HG02759 (cell line): Measurements from ENCODE around the gene WDR55.
"Not testable (repeated sequence)": the region's sequence is repeated elsewhere in the genome, so short reads cannot be mapped to it uniquely, and the experiment has no call there.

ENCODE experiments used
- ATAC-seq: cut with Tn5 transposase; IDR thresholded peaks from one replicate; pipeline ENCODE4 v1.9.1; 2021; ENCODE audit warnings: mild to moderate bottlenecking, moderate library complexity; ENCODE audit not compliant: unreplicated experiment

WDR55 gene

DNA sequence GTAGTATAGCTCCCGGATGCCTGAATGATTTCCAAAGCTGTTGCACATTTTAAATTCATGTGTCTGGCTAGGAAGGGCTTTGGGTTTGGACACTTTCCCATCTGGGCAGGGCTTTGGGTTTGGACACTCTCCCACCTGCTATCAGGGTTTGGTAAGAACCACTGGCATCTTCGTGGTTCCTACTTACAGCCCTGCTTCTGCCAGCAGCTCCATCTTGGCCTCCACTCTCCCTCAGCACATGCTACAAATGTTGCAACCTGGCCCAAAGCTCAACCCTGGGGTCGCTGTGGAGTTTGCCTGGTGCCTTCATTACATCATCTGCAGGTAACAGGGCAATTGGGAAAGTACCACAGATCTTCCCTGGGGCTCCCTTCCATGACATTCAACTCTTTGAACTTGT lies 22.0 kb upstream of the WDR55 start:
- no peak for ATAC-seq

- ATAC-seq, result no peak
Observed at GRCh38 chr5:140647042-140647419, 17.7 kb upstream of the WDR55 start.

- ATAC-seq, result no peak
Observed at GRCh38 chr5:140658870-140659269, 5.8 kb upstream of the WDR55 start.

- not testable (repeated sequence) for ATAC-seq
Observed at GRCh38 chr5:140660371-140660770, 4.3 kb upstream of the WDR55 start.

GRCh38 chr5:140664030-140664358 lies 710 bp upstream of the WDR55 start:
- ATAC-seq, result no peak

GRCh38 chr5:140671035-140671434 lies 6.3 kb downstream of the WDR55 start:
- not testable (repeated sequence) for ATAC-seq

GRCh38 chr5:140671472-140672125 lies 6.9 kb downstream of the WDR55 start:
- ATAC-seq, result no peak

GRCh38 chr5:140672455-140673186 lies 7.9 kb downstream of the WDR55 start:
- ATAC-seq, result no peak

- ATAC-seq, result no peak
Observed at GRCh38 chr5:140673187-140673976, 8.7 kb downstream of the WDR55 start, which contains the start of gene DND1. TSS of gene DND1 (minus strand) at chr5:140673576. CDS start at chr5:140673542, 34 bp downstream.

DNA sequence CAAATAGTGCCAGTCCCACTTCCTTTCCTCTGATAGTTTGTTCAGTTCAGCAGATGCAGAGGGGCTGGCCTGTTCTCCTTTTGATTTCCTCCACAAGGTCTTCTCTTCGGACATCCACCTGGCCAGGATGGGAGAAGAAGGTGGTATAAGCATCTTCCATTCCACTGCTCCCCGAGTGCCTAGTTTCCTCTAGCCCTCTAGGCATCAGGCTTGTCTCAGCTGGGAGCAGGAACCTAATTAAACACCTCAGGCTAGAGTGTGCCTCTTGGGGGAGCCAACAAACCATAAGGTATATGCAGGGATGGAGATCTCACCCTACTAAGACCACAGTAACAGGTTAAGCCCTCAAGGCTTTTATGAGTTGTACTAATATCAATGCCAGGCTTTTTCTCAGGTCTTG lies 9.5 kb downstream of the WDR55 start:
- ATAC-seq, result no peak

DNA sequence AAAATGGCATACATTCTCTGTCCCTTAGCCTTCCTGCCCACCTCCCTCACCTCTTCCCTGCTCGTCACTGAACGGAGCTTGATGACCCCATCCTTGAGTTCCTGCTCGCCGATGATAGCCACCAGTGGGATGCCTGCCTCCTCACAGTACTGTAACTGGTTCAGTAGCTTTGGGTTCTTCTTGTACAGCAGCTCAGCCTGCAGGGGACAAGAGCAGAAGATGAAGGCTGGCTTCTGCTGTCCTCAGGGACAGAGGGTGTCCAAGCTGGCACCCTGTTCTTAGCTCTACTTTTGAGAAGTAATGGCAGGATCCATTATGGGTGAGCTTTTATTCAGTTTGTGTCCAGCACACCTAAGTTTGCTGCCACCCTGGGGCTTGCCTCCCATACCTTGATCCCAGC lies 9.9 kb downstream of the WDR55 start:
- no peak for ATAC-seq

DNA sequence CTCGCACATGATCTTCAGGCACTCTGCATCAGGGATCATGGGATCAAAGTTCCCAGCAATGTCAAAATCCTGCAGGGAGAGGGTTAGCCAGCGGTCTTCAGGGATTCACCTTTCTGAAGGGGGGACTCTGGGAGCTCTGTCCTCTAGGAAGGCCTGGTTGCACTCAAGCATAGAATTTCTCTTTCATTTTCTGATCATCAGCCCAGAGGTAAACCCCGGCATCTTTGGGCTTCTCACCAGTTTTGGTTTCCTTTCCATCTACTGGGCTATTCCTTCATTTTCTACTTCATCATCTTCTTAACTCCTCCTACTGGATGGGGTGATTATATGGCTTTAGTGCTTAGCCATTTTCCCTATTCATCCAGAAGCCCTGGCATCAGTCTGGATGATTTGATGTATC lies 13.2 kb downstream of the WDR55 start:
- no peak for ATAC-seq

DNA sequence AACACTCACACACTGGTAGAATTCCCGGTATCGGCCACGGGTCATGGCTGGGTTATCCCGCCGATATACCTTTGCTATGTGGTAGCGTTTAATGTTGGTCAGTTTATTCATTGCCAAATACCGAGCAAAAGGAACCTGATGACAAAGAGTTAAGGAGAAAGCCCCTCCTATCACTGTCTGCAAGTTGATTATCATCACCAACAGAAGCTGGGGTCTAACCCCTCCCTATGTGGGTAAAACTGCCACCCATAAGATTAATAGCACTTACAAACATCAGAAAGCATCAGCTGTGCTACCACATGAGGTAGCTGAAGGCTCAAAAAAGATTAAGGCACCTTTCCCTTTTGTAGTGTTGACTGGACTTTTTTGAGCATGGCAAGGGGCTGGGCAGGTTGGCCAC lies 14.3 kb downstream of the WDR55 start:
- no peak for ATAC-seq

DNA sequence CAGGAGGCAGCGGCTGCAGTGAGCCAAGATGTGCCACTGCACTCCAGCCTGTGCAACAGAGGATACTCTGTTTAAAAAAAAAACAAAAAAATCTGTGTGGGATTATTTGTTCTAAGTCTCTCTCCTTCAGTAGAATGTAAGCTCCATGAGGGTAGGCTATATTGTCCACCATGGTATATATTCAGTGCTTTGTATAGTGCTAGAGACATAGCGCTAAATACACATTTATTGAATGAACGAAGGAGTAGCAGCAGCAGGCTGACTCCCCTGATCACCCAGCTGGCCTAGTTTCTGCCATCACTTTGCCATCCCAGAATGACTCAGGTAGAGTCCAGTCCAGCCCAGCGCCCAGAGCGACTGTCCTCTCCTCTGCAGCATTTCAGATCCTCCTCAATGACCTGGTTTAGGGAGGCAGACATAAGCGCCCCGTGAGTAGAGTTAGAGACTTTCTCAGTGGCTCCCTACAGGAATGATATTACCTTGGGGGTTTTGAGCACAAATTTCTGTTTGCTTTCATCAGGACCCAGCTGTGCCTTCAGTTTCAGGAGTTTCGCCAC lies 25.8 kb downstream of the WDR55 start:
- no peak for ATAC-seq

DNA sequence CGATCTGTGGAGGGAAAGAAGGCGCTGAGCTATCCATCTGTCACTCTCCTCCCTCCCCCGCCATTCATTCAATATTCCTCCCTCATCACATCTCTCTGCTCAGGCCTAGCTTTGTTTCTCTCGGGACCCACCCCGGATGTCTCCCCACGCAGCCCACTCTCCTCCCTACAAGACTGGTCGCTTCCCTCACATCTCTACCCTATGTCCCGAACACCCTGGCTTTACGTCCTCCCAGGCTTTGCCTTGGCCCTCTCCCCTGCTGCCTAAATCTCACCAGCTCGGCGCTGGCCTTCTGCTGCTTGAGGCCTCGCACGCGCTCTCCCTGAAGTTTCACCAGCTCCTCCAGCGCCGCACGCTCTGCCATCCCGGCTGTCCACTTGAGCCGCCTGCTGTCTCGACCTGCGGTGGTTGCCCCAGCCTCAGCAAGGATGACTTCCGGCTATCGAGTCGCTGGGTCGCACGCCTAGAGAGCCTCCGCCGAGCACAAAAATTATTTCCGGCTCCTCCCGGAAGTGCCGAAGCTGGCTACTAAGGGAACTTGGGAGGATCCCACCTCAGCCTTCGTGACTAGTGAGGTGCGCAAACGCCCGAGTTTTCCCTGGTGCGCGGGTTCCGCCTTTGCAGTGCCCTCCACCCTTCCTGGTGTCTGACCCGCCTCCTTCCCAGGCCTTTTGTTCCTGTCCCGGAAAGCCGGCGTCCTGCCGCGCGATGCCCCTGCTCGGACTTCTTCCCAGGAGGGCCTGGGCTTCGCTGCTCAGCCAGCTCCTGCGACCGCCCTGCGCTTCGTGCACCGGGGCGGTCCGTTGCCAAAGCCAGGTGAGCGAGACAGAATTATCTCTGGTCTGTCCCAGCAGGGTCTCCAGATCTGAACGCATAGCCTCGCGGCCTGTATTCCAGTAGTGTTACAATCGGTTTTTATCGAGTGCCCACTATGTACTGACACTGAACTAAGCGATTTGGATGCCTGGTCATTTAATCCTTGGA lies 26.5 kb downstream of the WDR55 start, which contains the start of the genes HARS1 and HARS2:
Gene HARS1 (minus strand): TSS at position 430 of the 984 bp plus-strand sequence. CDS start 66 bp downstream, at position 364.
Gene HARS2 (plus strand): TSS at position 515 of the 984 bp plus-strand sequence. CDS start 194 bp downstream, at position 709.
- peak; percentile 98 for ATAC-seq

DNA sequence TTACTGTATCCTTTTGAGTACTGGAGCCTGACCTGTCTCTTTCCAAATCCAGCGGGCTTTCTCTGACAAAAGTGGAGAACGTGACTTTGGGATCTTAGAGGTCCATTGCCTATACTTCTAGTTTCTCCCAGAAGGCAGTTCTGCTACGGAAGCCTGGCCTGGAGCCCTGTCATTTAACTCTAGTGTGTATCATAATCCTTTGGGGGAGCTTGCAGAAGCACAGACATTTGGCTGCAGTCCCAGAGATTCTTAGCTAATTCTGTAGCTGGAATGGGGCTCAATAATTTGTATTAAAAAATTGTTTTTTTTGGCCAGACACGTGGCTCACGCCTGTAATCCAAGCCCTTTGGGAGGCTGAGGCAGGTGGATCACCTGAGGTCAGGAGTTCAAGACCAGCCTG lies 29.6 kb downstream of the WDR55 start:
- no peak for ATAC-seq

DNA sequence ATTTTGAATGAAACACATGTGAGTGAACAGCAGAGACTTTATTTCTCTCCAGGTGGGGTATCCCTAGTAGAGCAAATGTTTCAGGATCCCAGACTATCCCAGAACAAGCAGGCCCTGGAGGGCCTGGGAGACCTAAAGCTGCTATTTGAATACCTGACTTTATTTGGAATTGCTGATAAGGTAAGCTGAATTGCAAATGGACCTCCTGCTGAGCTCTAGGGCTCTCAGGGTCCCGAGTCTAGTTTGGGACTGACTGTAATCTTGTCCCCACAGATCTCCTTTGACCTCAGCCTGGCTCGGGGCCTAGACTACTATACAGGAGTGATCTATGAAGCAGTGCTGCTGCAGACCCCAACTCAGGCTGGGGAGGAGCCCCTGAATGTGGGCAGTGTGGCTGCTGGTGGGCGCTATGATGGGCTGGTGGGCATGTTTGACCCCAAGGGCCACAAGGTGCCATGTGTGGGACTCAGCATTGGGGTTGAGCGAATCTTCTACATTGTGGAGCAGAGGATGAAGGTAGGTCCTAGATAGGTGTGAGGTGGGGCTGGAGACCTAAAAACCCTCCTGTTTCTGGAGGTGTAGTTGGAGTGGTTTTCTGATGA lies 32.3 kb downstream of the WDR55 start:
- ATAC-seq, result no peak

- ATAC-seq, result peak; percentile 96
Observed at GRCh38 chr5:140700177-140701144, 35.8 kb downstream of the WDR55 start, which contains the start of gene ZMAT2. TSS of gene ZMAT2 (plus strand) at chr5:140700447. CDS start at chr5:140700461, 14 bp downstream.
